OCI-LY7 (cell line): ENCODE measurements around the gene SGMS1. TPM values are rescaled to one million over a fixed set of nuclear protein-coding genes. Genes with fewer than 3 reads are reported as not detected.

Experiments
- BruUV-seq: library from RNA; stranded (reverse); fragments of 400-500 nt; replicated peaks from 2 replicates; lab custom pipeline; 2021; lab: Mats Ljungman, UMichigan
- CTCF ChIA-PET: fragments of 300-600 bp; sonication (Branson Sonifier 250); formaldehyde crosslinking; loops from one replicate; lab custom pipeline; 2022; ENCODE audit warnings: antibody characterized with exemption; ENCODE audit not compliant: unreplicated experiment; lab: Charles Lee
- POLR2A ChIA-PET: fragments of 300-600 bp; sonication (Branson Sonifier 250); formaldehyde crosslinking; loops from one replicate; lab custom pipeline; 2022; ENCODE audit warnings: antibody characterized with exemption; lab: Charles Lee
- DNase-seq: peaks from one replicate; pipeline ENCODE4 v3.0.0-alpha.2; 2015; ENCODE audit warnings: low spot score
- H2AFZ ChIP-seq: fragments of 200-600 bp; sonication (generic), shearing (Covaris generic); 2 replicates; pipeline ENCODE4 v1.6.1; 2014; ENCODE audit warnings: mild to moderate bottlenecking, antibody characterized with exemption, low read length, moderate library complexity
- H3K27ac ChIP-seq: fragments of 200-600 bp; sonication (generic); 2 replicates; pipeline ENCODE4 v1.5.1; 2014; ENCODE audit warnings: mixed run types, low read depth, mild to moderate bottlenecking, moderate library complexity, low read length, inconsistent platforms; ENCODE audit not compliant: poor library complexity, severe bottlenecking
- H3K36me3 ChIP-seq: fragments of 200-600 bp; sonication (generic); 2 replicates; pipeline ENCODE4 v1.6.1; 2014; ENCODE audit warnings: mild to moderate bottlenecking, antibody characterized with exemption, low read length, moderate library complexity, mixed read lengths; ENCODE audit not compliant: insufficient read depth
- H3K4me1 ChIP-seq: fragments of 200-600 bp; sonication (generic); 2 replicates; pipeline ENCODE4 v1.5.1; 2014; ENCODE audit warnings: mild to moderate bottlenecking, low read length; ENCODE audit not compliant: insufficient read depth, poor library complexity, severe bottlenecking
- H3K4me2 ChIP-seq: fragments of 200-600 bp; sonication (generic); 2 replicates; pipeline ENCODE4 v1.6.1; 2014; ENCODE audit warnings: mild to moderate bottlenecking, low read length
- H3K4me3 ChIP-seq: fragments of 200-600 bp; sonication (generic); 2 replicates; pipeline ENCODE4 v1.5.1; 2014; ENCODE audit warnings: mild to moderate bottlenecking, low read depth, low read length; ENCODE audit not compliant: poor library complexity, severe bottlenecking
- H3K79me2 ChIP-seq: fragments of 200-600 bp; sonication (generic); 2 replicates; pipeline ENCODE4 v1.6.1; 2016; ENCODE audit warnings: low read depth, mild to moderate bottlenecking, low read length, moderate library complexity, mixed read lengths; ENCODE audit not compliant: insufficient read depth
- H3K9me2 ChIP-seq: fragments of 200-600 bp; sonication (generic); 2 replicates; pipeline ENCODE4 v1.6.1; 2016; ENCODE audit warnings: mild to moderate bottlenecking, low read length, mixed read lengths; ENCODE audit not compliant: insufficient read depth
- H3K9me3 ChIP-seq: fragments of 200-600 bp; sonication (generic); 2 replicates; pipeline ENCODE4 v1.6.1; 2014; ENCODE audit warnings: mild to moderate bottlenecking, mixed run types, low read length, mixed read lengths
- H4K20me1 ChIP-seq: fragments of 200-600 bp; sonication (generic); 2 replicates; pipeline ENCODE4 v1.6.1; 2014; ENCODE audit warnings: mild to moderate bottlenecking, antibody characterized with exemption, low read length, moderate library complexity, mixed read lengths; ENCODE audit not compliant: insufficient read depth
- CTCF ChIP-seq: fragments of 200-600 bp; sonication (generic); conservative IDR thresholded peaks from 2 replicates; pipeline ENCODE4 v1.5.1; 2014; ENCODE audit warnings: mild to moderate bottlenecking, antibody characterized with exemption, low read length, moderate library complexity, mixed read lengths
- EZH2phosphoT487 ChIP-seq: fragments of 200-600 bp; sonication (generic); IDR thresholded peaks from 2 replicates; pipeline ENCODE4 v1.6.1; 2018; ENCODE audit warnings: low read depth, borderline replicate concordance, mild to moderate bottlenecking, mixed run types, antibody characterized with exemption, low read length, moderate library complexity, mixed read lengths
- intact Hi-C: fragments of 100-400 bp; cut with micrococcal nuclease; formaldehyde crosslinking; loops from one replicate; pipeline ENCODE4 v1.10.0; 2022; ENCODE audit not compliant: unreplicated experiment
- total RNA-seq, 2 experiments: library from RNA; depleted of rRNA in 1 of 2; stranded (reverse); fragments of >200 nt in 1 of 2; shearing (Covaris generic) in 1 of 2; gene quantifications; 2 replicates each; pipeline ENCODE4 v1.2.3, GENCODE V29; 2014 to 2022

Gene SGMS1
- total RNA-seq, 2 experiments from 2014 or later = 45.4 to 57.5 TPM

- H3K9me3 ChIP-seq = no peaks in the 10 kb centered on the region
- H3K36me3 ChIP-seq = no peaks in the 10 kb centered on the region
- CTCF ChIA-PET = interaction anchor here (1.2 kb wide), 1 partner anchor 12 kb away, joined by 3 read pairs; no protein-coding TSS in a partner anchor
- no peak overlapping the region for H3K4me3 ChIP-seq
- no peaks in the 10 kb centered on the region for H3K79me2 ChIP-seq
- H3K9me2 ChIP-seq = no peaks in the 10 kb centered on the region
- no peak for DNase-seq
- POLR2A ChIA-PET = interaction anchor here (0.6 to 5.6 kb wide), 10 partner anchors 8 to 93 kb away, joined by 3 to 49 read pairs (median 4); no protein-coding TSS in a partner anchor
- intact Hi-C loops = no loop called here
- no peak overlapping the region for H3K27ac ChIP-seq
- peak overlapping the region; percentile 34 for H3K4me2 ChIP-seq
- no peak for TF ChIP-seq EZH2phosphoT487
- no peak for TF ChIP-seq CTCF
- no peaks in the 10 kb centered on the region for H4K20me1 ChIP-seq
- peak overlapping the region; percentile 36; the same call in 1 of the 2 replicates for H2AFZ ChIP-seq
- peaks cover 13% of the 10 kb centered on the region for H3K4me1 ChIP-seq
- BruUV-seq = no TSS peak
Measured at GRCh38 chr10:50636618-50637579, 13.1 kb upstream of the SGMS1 start.

GRCh38 chr10:50635286-50635685 is 11.5 kb upstream of the SGMS1 start:
- POLR2A ChIA-PET = interaction anchor here (1.0 to 5.6 kb wide), 3 partner anchors 9 to 17 kb away, joined by 3 to 49 read pairs (median 3); no protein-coding TSS in a partner anchor
- Histone ChIP-seq H3K27ac (no peak overlapping the region), H3K9me3 (no peaks in the 10 kb centered on the region), H3K4me3 (no peak overlapping the region), H3K9me2 (no peaks in the 10 kb centered on the region), H3K79me2 (no peaks in the 10 kb centered on the region), H3K4me2 (no peak overlapping the region), H2AFZ (no peak overlapping the region), H4K20me1 (no peaks in the 10 kb centered on the region), H3K36me3 (no peaks in the 10 kb centered on the region), H3K4me1 (peaks cover 13% of the 10 kb centered on the region)
- no peak for DNase-seq
- no TSS peak for BruUV-seq
- TF ChIP-seq CTCF = no peak
- no peak for TF ChIP-seq EZH2phosphoT487
- CTCF ChIA-PET = interaction anchor here (0.6 kb wide), 1 partner anchor 14 kb away, joined by 3 read pairs; no protein-coding TSS in a partner anchor
- intact Hi-C loops = no loop called here
